Stimulated activated CD8-positive, alpha-beta memory T cell treated with anti-CD3 and anti-CD28 coated beads, Interleukin-7, amount 100 ng/mL, for 24 hours (primary cell): ENCODE data around the gene SEC61G.

ENCODE experiments used
- DNase-seq: peaks from one replicate; pipeline ENCODE4 v3.0.0-alpha.2; 2020; ENCODE audit warnings: low read depth

Gene SEC61G

DNA sequence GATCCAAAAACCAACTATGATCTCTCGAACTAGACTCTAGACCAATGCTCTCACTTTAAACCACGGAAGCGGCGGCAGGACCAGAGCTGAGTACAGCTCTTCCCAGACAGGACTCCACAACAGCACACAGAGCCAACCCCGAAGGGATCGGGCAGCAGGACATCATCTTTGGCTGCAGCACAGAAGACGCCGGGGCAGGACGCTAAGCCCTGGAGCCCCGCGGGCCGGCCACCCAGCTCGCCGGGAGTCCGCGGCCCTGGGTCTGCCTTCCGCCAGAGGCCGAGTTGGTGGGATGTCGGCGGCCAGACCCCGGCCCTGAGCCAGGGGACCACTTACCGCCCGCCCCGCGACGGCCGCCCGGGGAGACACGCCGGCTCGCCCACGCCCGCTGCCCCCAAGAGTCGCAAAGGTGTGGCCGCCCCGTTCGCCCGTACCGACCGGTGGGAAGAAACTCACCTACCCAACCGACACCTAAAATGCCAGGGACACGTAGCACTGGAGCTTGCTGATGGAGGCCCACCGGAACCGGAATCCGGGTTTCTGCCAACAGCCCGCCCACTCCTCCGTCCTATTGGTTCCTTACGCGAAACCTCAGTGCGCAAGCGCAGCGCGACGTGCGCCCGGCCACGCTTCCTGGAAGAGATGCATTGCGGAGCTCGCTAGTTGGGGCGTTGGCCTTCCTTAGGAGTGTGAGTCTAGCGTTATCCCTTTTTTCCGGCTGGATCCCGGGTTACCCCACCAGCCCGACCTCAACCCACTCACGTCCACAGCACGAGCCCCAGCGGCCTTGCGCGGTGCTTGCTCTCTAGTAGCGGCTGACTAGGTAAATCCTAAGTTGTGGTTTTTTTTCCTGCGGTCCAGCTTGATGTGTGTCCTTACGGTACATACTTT is at the start of gene SEC61G:
Gene SEC61G (minus strand): TSS at position 510 of the 891 bp plus-strand sequence. CDS start 1,623 bp downstream, outside the sequence.
- peak; percentile 91 for DNase-seq

GRCh38 chr7:54802841-54803240 is 43.8 kb upstream of the SEC61G start:
- DNase-seq, result no peak

DNA sequence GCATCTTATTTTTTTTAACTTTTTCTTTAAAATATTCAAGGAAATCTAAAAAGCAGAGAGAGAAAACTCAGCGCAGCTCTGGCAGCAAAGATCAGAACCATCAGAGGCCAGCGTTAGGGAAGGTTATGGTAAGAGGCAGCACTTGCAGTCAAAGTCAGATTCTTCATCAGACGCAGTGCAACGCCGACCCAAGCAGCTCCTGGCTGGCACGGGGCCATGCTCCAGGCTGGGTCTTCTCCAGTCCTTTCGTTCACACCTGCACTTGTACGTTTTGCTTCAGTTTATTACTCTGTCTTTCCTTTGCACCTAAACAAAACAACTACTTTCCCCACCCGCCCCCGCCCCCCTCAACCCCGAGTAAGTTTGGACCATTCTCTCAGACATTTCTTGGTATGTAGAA is 43.1 kb upstream of the SEC61G start:
- DNase-seq, result no peak

- no peak for DNase-seq
Observed at GRCh38 chr7:54799792-54800191, 40.8 kb upstream of the SEC61G start.

GRCh38 chr7:54798530-54798929 is 39.5 kb upstream of the SEC61G start:
- no peak for DNase-seq

- DNase-seq, result no peak
Observed at GRCh38 chr7:54796853-54797252, 37.8 kb upstream of the SEC61G start.

- no peak for DNase-seq
Observed at GRCh38 chr7:54796150-54796549, 37.1 kb upstream of the SEC61G start.

DNA sequence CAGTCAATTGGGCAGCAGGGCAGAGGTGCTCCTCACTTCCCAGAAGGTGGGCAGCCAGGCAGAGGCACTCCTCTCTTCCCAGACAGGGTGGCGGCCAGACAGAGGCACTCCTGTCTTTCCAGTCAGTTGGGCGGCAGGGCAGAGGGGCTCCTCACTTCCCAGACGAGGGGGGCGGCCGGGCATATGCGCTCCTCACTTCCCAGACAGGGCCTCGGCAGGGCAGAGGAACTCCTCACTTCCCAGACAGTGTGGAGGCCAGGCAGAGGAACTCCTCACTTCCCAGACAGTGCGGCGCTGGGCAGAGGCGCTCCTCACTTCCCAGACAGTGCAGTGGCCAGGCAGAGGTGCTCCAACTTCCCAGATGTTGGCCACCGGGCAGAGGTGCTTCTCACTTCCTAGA is 33.4 kb upstream of the SEC61G start:
- no peak for DNase-seq

DNA sequence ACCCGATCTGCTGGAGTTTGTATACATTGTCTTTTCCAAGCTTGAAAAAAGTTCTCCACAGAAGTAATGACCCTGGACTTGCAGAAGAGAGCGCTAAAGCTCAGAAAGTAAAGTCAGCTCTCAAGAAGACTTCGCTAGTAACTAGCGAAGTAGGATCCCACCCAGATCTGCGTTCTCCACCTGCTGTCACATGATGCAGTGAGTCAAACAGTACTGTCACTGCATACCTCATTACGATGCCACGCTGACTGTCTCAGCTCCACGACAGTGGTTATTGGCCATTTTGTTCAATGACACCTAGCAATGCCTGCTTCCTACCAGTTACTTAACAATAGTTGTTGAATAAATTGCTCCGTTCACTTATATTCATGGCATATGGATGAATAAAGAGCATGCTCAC is 29.7 kb upstream of the SEC61G start:
- DNase-seq, result no peak

DNA sequence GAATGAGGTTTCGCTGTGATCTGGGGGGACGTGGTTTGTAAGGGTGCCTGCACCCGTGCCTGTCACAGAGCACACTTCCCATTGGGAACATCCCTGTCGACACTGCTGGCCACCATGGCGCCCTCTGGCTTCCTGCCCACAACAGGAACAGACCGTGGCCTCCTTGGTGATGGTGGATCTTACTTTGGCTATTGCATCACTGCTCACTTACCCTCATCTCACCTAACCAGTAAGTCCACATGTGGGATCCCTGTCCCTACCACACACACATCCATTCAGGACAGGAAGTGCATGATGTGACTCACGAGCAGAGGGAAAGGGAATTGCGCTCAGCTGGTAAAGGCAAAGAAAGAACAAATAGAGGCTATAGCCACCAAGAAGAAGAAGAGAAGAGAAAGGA is 26.2 kb upstream of the SEC61G start:
- DNase-seq, result no peak

- DNase-seq, result no peak
Observed at GRCh38 chr7:54783952-54784351, 24.9 kb upstream of the SEC61G start.

- no peak for DNase-seq
Observed at GRCh38 chr7:54782829-54783228, 23.8 kb upstream of the SEC61G start.

DNA sequence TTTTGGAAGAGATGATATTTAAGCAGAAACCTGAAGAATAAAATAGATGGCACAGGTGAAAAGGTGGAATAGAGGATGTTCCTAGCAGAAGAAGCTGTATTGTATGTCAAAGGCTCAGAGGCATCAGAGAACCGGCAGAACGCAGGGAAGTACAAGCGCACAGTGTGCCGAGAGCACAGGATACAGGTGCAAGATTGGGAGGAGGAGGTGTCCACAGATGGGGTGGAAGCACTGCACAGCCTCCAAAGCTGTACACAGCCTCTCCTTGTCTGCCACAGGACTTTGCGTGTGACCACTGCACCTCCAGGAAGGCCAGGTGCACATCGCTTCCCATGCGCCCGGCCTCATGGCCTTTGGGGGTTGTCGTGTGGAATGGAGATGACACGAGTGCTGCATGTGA is 23.3 kb upstream of the SEC61G start:
- DNase-seq, result no peak

DNA sequence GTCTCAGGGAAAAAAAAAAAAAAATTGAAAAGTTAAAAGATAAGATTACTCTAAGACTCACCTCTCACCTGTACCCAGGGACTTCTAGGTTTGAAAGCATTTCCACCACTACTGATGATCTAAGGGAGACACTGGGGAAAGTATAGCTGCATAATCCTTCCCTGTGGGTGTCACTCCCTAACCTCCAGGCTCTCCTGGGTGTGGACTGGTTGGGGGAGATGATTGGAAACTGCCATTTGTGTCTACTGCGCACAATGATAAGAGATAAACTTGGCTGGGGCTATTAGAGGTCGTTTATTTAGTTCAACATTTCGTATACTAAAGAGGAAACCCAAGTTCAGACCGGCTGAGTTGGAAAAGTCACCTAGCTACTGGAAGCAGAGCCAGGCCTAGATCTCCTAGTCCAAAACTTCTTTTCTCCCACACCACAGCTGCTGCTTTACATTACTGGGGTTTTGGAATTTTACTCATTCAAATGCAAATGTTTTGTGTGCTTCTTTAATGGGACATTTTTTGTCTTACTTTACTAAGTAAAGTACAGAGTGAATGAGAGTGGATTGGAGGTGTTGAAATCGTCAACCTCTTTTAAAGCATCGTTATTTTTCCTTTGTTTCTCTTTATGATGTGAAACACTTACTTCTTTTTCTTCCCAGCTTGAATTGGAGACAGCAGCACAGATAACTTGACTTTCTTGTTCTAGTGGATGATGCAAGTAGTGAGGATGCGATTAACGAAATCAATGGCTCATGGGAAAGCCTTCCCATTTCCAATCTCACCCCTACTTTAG is 22.3 kb upstream of the SEC61G start:
- no peak for DNase-seq

DNA sequence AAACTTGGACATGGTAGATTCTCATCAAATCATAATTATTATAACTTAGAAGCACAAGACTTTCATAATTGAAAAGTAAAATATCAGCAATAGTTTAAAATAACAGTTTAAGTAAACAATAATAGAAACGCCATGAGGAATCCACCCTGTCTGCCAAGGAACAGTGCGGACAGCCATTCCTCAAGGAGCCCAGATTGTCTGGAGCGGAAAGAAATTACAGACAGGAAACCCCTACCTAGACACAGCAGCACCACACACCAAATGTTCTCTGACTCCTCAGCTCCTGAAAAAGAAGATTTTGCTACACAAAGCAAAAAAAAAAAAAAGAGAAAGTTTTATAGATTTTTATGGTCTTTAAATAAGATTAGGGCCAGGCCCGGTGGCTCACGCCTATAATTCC is 21.5 kb upstream of the SEC61G start:
- no peak for DNase-seq

GRCh38 chr7:54778696-54779540 is 19.9 kb upstream of the SEC61G start:
- DNase-seq, result no peak

DNA sequence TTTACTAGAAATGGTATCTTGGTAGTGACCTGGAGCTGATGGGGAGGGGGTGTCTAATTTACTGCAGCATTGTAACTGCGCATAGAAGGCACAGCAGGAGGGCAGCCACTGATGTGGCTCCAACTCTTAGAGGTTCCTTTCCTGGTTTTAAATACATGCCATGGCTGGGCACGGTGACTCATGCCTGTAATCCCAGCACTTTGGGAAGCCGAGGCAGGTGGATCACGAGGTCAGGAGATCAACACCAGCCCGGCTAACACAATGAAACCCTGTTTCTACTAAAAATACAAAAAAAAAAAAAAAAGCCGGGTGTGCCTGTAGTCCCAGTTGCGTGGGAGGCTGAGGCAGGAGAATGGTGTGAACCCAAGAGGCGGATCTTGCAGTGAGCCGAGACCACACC is 19.2 kb upstream of the SEC61G start:
- no peak for DNase-seq

- DNase-seq, result no peak
Observed at GRCh38 chr7:54774785-54775740, 16.1 kb upstream of the SEC61G start.

- peak; percentile 47 for DNase-seq
Observed at GRCh38 chr7:54773472-54774399, 14.7 kb upstream of the SEC61G start.

DNA sequence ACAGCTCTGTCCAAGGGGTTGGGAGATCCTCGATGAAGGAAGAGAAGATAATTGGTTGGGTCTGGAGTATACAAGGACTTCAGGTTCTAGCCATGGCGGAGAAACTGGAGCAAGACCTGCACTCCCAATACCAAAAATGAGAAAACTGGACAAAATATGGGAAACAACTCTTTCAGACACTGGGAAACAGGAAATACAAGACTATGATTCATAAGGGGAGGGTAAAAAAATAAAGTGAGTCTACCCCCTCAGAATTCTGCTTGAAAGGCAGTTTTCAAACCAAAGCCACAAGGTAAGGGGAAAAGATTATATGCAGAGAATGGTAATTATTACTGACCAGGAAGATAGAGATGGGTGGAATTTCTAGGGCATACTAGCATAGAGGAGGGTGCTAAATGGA is 10.2 kb upstream of the SEC61G start:
- DNase-seq, result no peak
